GM03348 (cell line): ENCODE results near the gene WBP2.

Experiments
- DNase-seq: peaks from one replicate; pipeline ENCODE4 v3.0.0; 2012; ENCODE audit warnings: low spot score

The WBP2 gene

GRCh38 chr17:75855310-75856061, at the start of gene WBP2:
Gene WBP2, minus strand, starts transcription at chr17:75855335. Its CDS starts 38 bp downstream, at chr17:75855297.
- peak; percentile 98 for DNase-seq

GRCh38 chr17:75902406-75902805, 47.3 kb upstream of the WBP2 start:
- no peak for DNase-seq

- DNase-seq: no peak
These were observed 46.6 kb upstream of the WBP2 start for GRCh38 chr17:75901727-75902126.

- no peak for DNase-seq
These were observed 45.8 kb upstream of the WBP2 start for GRCh38 chr17:75900691-75901533.

- no peak for DNase-seq
These were observed 44.8 kb upstream of the WBP2 start for GRCh38 chr17:75899767-75900468.

- DNase-seq: no peak
These were observed 44.2 kb upstream of the WBP2 start for GRCh38 chr17:75899353-75899752.

GRCh38 chr17:75898791-75899190, 43.7 kb upstream of the WBP2 start:
- DNase-seq: no peak

GRCh38 chr17:75898065-75898464, 42.9 kb upstream of the WBP2 start:
- no peak for DNase-seq

- no peak for DNase-seq
These were observed 42.3 kb upstream of the WBP2 start for GRCh38 chr17:75897160-75898019.

- peak; percentile 95 for DNase-seq
These were observed 41.5 kb upstream of the WBP2 start, which contains the start of gene TRIM65 for GRCh38 chr17:75896415-75897159. Gene TRIM65, minus strand, starts transcription at chr17:75896951. Its CDS starts 14 bp downstream, at chr17:75896937.

- peak; percentile 61 for DNase-seq
These were observed 40.4 kb upstream of the WBP2 start for GRCh38 chr17:75895370-75896155.

- DNase-seq: no peak
These were observed 39.1 kb upstream of the WBP2 start for GRCh38 chr17:75894049-75894733.

- DNase-seq: no peak
These were observed 38.3 kb upstream of the WBP2 start for GRCh38 chr17:75893305-75894048.

- no peak for DNase-seq
These were observed 37.6 kb upstream of the WBP2 start for GRCh38 chr17:75892556-75893224.

- no peak for DNase-seq
These were observed 36.7 kb upstream of the WBP2 start for GRCh38 chr17:75891605-75892555.

GRCh38 chr17:75891022-75891604, 36.0 kb upstream of the WBP2 start:
- DNase-seq: no peak

GRCh38 chr17:75889454-75889853, 34.3 kb upstream of the WBP2 start:
- no peak for DNase-seq
